ENCODE measurements around the gene BCORL1.

Gene BCORL1

DNA sequence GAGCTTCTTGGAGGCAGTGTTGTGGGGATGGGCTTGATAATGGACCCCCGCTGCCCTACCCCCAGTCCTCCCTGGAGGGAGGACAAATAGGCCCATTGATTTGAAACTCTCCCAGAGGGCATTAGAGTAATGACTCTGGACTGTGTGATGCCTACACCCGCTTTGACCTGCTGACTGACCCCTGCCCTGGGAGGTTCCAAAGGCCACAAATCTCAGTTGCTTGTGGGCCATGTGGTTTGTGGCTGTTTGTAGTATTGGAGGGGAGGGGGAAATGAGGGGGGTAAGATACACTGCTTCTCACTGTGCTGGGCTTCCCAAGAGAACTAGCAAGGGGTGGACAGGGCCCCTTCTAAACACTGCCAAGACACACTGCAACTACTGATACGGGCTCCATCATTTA, 27.6 kb upstream of the BCORL1 start:
- Histone ChIP-seq H3K4me3 (ENCODE audit: low read depth in 1 of 2, low read length in 2 of 2) (no peak overlapping the region), H3K4me1 (ENCODE audit: insufficient read depth, low read length) (peaks cover 36% of the 10 kb centered on the region), H3K27ac (ENCODE audit: low read length) (no peak overlapping the region), H2AFZ (ENCODE audit: low read depth, low read length) (no peak overlapping the region), H3K4me2 (ENCODE audit: insufficient read depth, low read length) (no peak overlapping the region), H3K9me3 (ENCODE audit: insufficient read depth, low read length, severe bottlenecking) (no peaks in the 10 kb centered on the region), H3K9ac (ENCODE audit: low read depth, low read length) (no peak overlapping the region), H3K79me2 (ENCODE audit: insufficient read depth, low read length) (no peaks in the 10 kb centered on the region), H4K20me1 (ENCODE audit: insufficient read depth, low read length) (no peaks in the 10 kb centered on the region), H3K27me3 (ENCODE audit: insufficient read depth, low read length, poor library complexity) (no peaks in the 10 kb centered on the region), H3K36me3 (ENCODE audit: insufficient read depth, low read length) (no peaks in the 10 kb centered on the region)
- no peak for DNase-seq
- no peak for TF ChIP-seq EZH2 (IDR thresholded peaks at IDR 0.05; ENCODE audit: borderline replicate concordance, low read depth, low read length, severe bottlenecking)
- TF ChIP-seq, protein P1, sequence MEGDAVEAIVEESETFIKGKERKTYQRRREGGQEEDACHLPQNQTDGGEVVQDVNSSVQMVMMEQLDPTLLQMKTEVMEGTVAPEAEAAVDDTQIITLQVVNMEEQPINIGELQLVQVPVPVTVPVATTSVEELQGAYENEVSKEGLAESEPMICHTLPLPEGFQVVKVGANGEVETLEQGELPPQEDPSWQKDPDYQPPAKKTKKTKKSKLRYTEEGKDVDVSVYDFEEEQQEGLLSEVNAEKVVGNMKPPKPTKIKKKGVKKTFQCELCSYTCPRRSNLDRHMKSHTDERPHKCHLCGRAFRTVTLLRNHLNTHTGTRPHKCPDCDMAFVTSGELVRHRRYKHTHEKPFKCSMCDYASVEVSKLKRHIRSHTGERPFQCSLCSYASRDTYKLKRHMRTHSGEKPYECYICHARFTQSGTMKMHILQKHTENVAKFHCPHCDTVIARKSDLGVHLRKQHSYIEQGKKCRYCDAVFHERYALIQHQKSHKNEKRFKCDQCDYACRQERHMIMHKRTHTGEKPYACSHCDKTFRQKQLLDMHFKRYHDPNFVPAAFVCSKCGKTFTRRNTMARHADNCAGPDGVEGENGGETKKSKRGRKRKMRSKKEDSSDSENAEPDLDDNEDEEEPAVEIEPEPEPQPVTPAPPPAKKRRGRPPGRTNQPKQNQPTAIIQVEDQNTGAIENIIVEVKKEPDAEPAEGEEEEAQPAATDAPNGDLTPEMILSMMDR (IDR thresholded peaks at IDR 0.05; ENCODE audit: borderline replicate concordance, extremely low read depth, low read length, poor library complexity, severe bottlenecking), result no peak
- no peak for ATAC-seq (ENCODE audit: insufficient read depth, low read depth)

DNA sequence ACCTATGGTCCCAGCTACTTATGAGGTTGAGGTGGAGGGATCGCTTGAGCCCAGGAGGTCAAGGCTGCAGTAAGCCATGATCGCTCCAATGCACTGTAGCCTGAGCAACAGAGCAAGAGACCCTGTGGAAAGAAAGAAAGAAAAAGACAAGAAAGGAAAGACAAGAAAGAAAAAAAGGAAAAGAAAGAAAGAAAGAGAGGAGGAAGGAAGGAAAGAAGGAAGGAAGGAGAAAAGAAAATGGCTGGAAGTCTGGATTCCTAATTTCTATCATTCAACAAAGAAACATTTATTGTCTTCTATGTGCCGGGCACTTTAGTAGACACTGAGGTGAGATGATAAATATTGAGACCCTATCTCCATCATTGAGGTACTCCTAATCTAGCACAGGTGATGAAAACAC, 26.8 kb upstream of the BCORL1 start:
- Histone ChIP-seq H3K27ac (ENCODE audit: low read length) (no peak overlapping the region), H4K20me1 (ENCODE audit: insufficient read depth, low read length) (no peaks in the 10 kb centered on the region), H3K36me3 (ENCODE audit: insufficient read depth, low read length) (no peaks in the 10 kb centered on the region), H3K4me2 (ENCODE audit: insufficient read depth, low read length) (no peak overlapping the region), H3K9me3 (ENCODE audit: insufficient read depth, low read length, severe bottlenecking) (no peaks in the 10 kb centered on the region), H2AFZ (ENCODE audit: low read depth, low read length) (no peak overlapping the region), H3K4me3 (ENCODE audit: low read depth in 1 of 2, low read length in 2 of 2) (no peak overlapping the region), H3K4me1 (ENCODE audit: insufficient read depth, low read length) (peaks cover 36% of the 10 kb centered on the region), H3K27me3 (ENCODE audit: insufficient read depth, low read length, poor library complexity) (no peaks in the 10 kb centered on the region), H3K79me2 (ENCODE audit: insufficient read depth, low read length) (no peaks in the 10 kb centered on the region), H3K9ac (ENCODE audit: low read depth, low read length) (no peak overlapping the region)
- TF ChIP-seq EZH2 (IDR thresholded peaks at IDR 0.05; ENCODE audit: borderline replicate concordance, low read depth, low read length, severe bottlenecking), result no peak
- TF ChIP-seq, protein P1 (IDR thresholded peaks at IDR 0.05; ENCODE audit: borderline replicate concordance, extremely low read depth, low read length, poor library complexity, severe bottlenecking), result no peak
- no peak for DNase-seq
- no peak for ATAC-seq (ENCODE audit: insufficient read depth, low read depth)

DNA sequence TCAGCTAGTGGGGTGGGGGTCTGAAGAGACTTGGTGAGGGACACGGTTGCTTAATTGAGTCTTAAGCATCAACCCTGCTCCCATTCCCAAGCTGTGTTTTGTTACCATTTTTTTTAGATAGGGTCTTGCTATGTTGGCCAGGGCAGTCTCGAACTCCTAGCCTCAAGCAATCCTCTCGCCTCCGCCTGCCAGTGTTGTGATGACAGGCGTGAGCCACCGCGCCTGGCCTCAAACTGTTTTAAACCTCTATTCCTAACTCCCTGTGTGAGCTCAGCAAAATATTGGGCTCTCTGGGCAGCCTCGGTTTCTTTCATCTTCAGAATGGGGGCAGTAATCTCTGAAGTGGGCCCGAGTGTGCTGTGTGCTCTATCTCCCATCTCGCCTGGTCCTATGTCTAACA, 26.3 kb upstream of the BCORL1 start:
- TF ChIP-seq, protein P1 (IDR thresholded peaks at IDR 0.05; ENCODE audit: borderline replicate concordance, extremely low read depth, low read length, poor library complexity, severe bottlenecking), result no peak
- no peak for TF ChIP-seq EZH2 (IDR thresholded peaks at IDR 0.05; ENCODE audit: borderline replicate concordance, low read depth, low read length, severe bottlenecking)
- peak overlapping the region in 1 of 2 experiments; percentile 58; a peak in 1 of 4 replicates for H3K4me3 ChIP-seq (ENCODE audit: low read depth in 1 of 2, low read length in 2 of 2)
- H3K9ac ChIP-seq (ENCODE audit: low read depth, low read length), result no peak overlapping the region
- H3K4me2 ChIP-seq (ENCODE audit: insufficient read depth, low read length), result peak overlapping the region; percentile 76
- peaks cover 39% of the 10 kb centered on the region for H3K4me1 ChIP-seq (ENCODE audit: insufficient read depth, low read length)
- no peaks in the 10 kb centered on the region for H4K20me1 ChIP-seq (ENCODE audit: insufficient read depth, low read length)
- no peaks in the 10 kb centered on the region for H3K27me3 ChIP-seq (ENCODE audit: insufficient read depth, low read length, poor library complexity)
- DNase-seq, result no peak
- H3K9me3 ChIP-seq (ENCODE audit: insufficient read depth, low read length, severe bottlenecking), result no peaks in the 10 kb centered on the region
- H2AFZ ChIP-seq (ENCODE audit: low read depth, low read length), result no peak overlapping the region
- no peak for ATAC-seq (ENCODE audit: insufficient read depth, low read depth)
- no peak overlapping the region for H3K27ac ChIP-seq (ENCODE audit: low read length)
- no peaks in the 10 kb centered on the region for H3K79me2 ChIP-seq (ENCODE audit: insufficient read depth, low read length)
- H3K36me3 ChIP-seq (ENCODE audit: insufficient read depth, low read length), result no peaks in the 10 kb centered on the region

DNA sequence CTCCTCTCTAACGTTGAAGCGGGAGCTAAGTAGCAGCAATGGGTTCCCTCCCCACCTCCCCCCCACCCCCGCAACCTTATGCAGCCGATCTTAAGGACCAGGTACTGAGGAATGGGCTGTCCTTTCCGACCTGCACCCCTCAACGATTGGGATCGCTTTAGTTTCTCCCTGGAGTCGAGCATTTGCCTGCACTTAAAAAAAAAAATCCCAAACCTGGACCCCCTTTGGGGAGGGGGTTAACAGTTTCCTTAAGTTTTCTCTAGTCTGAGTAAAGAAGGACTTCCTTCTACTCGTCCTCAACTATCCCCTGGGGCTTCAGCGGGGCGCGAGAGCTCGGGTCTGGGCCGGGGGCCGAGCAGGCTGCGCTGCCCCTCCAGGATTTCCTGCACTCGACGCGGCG, 25.7 kb upstream of the BCORL1 start:
- peak overlapping the region; percentile 76 for H3K4me2 ChIP-seq (ENCODE audit: insufficient read depth, low read length)
- DNase-seq, result no peak
- H3K27me3 ChIP-seq (ENCODE audit: insufficient read depth, low read length, poor library complexity), result no peaks in the 10 kb centered on the region
- ATAC-seq (ENCODE audit: insufficient read depth, low read depth), result no peak
- no peaks in the 10 kb centered on the region for H3K9me3 ChIP-seq (ENCODE audit: insufficient read depth, low read length, severe bottlenecking)
- H3K4me1 ChIP-seq (ENCODE audit: insufficient read depth, low read length), result peaks cover 45% of the 10 kb centered on the region
- H3K36me3 ChIP-seq (ENCODE audit: insufficient read depth, low read length), result no peaks in the 10 kb centered on the region
- no peaks in the 10 kb centered on the region for H3K79me2 ChIP-seq (ENCODE audit: insufficient read depth, low read length)
- TF ChIP-seq, protein P1 (IDR thresholded peaks at IDR 0.05; ENCODE audit: borderline replicate concordance, extremely low read depth, low read length, poor library complexity, severe bottlenecking), result no peak
- TF ChIP-seq EZH2 (IDR thresholded peaks at IDR 0.05; ENCODE audit: borderline replicate concordance, low read depth, low read length, severe bottlenecking), result no peak
- peak overlapping the region; percentile 57 for H3K9ac ChIP-seq (ENCODE audit: low read depth, low read length)
- H3K4me3 ChIP-seq (ENCODE audit: low read depth in 1 of 2, low read length in 2 of 2), result peak overlapping the region in 1 of 2 experiments; percentile 58; a peak in 2 of 4 replicates
- no peaks in the 10 kb centered on the region for H4K20me1 ChIP-seq (ENCODE audit: insufficient read depth, low read length)
- H3K27ac ChIP-seq (ENCODE audit: low read length), result no peak overlapping the region; the same call in 1 of the 2 replicates
- peak overlapping the region; percentile 75 for H2AFZ ChIP-seq (ENCODE audit: low read depth, low read length)
